Breast epithelium (tissue), 4 donors: ENCODE data around the gene PAK5. TPM values are rescaled to one million over a fixed set of nuclear protein-coding genes. Genes with fewer than 3 reads are reported as not detected.

ENCODE experiments used
- DNase-seq, 2 donors: peaks; one replicate each; pipeline ENCODE4 v3.0.0-alpha.2; 2019; ENCODE audit warnings: low spot score in 2 of 2
- H3K27ac ChIP-seq, 2 donors: fragments of 200-600 bp; sonication (generic) in 1 of 2; one replicate each; pipeline ENCODE4 v1.5.1; 2016 to 2019; ENCODE audit warnings: mild to moderate bottlenecking in 1 of 2
- H3K27me3 ChIP-seq, 2 donors: fragments of 200-600 bp; sonication (generic) in 1 of 2; one replicate each; pipeline versions ENCODE4 v1.5.1 to v1.6.0; 2017 to 2019; ENCODE audit warnings: control low read depth in 1 of 2, mild to moderate bottlenecking in 1 of 2
- H3K36me3 ChIP-seq: fragments of 200-600 bp; one replicate; pipeline ENCODE4 v1.5.1; 2019
- H3K4me1 ChIP-seq, 2 donors: fragments of 200-600 bp; sonication (generic); one replicate each; pipeline ENCODE4 v1.5.1; 2016 to 2019; ENCODE audit warnings: control low read depth in 1 of 2
- H3K4me3 ChIP-seq, 3 donors: fragments of 200-600 bp; sonication (generic); 1 replicate in 2 of 3; 2 replicates in 1 of 3; pipeline ENCODE4 v1.5.1; 2016 to 2019; ENCODE audit warnings: mild to moderate bottlenecking in 3 of 3, moderate library complexity in 2 of 3
- H3K9me3 ChIP-seq, 2 donors: fragments of 200-600 bp; sonication (generic) in 1 of 2; one replicate each; pipeline ENCODE4 v1.5.1; 2016 to 2019; ENCODE audit warnings: control low read depth in 1 of 2
- POLR2A ChIP-seq: fragments of 450-650 bp; IDR thresholded peaks from one replicate; pipeline ENCODE4 v1.6.1; 2016; ENCODE audit warnings: antibody characterized with exemption, mild to moderate bottlenecking, moderate library complexity
- POLR2AphosphoS5 ChIP-seq, 3 donors: sonication (generic); formaldehyde crosslinking; IDR thresholded peaks; one replicate each; pipeline ENCODE4 v1.6.1; 2017; ENCODE audit warnings: antibody characterized with exemption in 3 of 3
- intact Hi-C: fragments of 100-400 bp; cut with DNase I; formaldehyde crosslinking; loops from one replicate; pipeline ENCODE4 v1.15.1; 2023; ENCODE audit warnings: low total_unique reads
- total RNA-seq, 3 donors: library from RNA; depleted of rRNA; stranded (reverse); fragments of >200 nt; gene quantifications; one replicate each; pipeline ENCODE4 v1.1.0, GENCODE V29; 2016
- TF ChIP-seq, protein P1 (sequence below), 3 donors: fragments of 450-650 bp; IDR thresholded peaks; one replicate each; pipeline ENCODE4 v1.5.1; 2016 to 2017; ENCODE audit warnings: antibody characterized with exemption in 3 of 3, mild to moderate bottlenecking in 3 of 3, moderate library complexity in 3 of 3

PAK5 gene
- total RNA-seq, 3 donors from 2014 or later = 0.66 to 1.3 TPM; not detected in 1

DNA sequence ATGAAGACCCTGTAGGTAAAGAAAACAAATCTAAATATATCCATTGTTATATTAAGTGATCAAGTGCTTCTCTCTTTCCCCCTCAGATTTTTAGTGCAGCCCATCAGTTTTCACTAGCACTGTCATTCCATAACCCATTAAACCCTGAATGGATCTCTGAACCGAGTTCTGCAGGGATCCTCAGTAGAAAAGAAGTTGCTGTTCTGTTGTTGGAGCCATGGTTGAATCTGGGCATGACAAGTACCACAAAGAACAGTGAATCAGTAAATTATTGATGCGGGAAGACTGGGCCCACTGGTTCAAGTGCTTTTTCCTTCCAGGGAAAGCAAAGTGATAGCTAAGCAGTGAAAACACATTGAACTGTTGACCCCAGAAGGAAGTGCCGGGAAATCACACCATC is 264.1 kb downstream of the PAK5 start:
- no peak for TF ChIP-seq POLR2AphosphoS5 (IDR thresholded peaks at IDR 0.05)
- TF ChIP-seq POLR2A = no peak
- TF ChIP-seq, protein P1, sequence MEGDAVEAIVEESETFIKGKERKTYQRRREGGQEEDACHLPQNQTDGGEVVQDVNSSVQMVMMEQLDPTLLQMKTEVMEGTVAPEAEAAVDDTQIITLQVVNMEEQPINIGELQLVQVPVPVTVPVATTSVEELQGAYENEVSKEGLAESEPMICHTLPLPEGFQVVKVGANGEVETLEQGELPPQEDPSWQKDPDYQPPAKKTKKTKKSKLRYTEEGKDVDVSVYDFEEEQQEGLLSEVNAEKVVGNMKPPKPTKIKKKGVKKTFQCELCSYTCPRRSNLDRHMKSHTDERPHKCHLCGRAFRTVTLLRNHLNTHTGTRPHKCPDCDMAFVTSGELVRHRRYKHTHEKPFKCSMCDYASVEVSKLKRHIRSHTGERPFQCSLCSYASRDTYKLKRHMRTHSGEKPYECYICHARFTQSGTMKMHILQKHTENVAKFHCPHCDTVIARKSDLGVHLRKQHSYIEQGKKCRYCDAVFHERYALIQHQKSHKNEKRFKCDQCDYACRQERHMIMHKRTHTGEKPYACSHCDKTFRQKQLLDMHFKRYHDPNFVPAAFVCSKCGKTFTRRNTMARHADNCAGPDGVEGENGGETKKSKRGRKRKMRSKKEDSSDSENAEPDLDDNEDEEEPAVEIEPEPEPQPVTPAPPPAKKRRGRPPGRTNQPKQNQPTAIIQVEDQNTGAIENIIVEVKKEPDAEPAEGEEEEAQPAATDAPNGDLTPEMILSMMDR (IDR thresholded peaks at IDR 0.05) = no peak
- no peaks in the 10 kb centered on the region for H3K4me1 ChIP-seq
- no peak for DNase-seq
- intact Hi-C loops = loop anchor here (5.0 kb wide), 1 partner anchor 303 kb away; no protein-coding TSS in a partner anchor
- H3K9me3 ChIP-seq = no peaks in the 10 kb centered on the region
- no peak overlapping the region for H3K4me3 ChIP-seq
- H3K36me3 ChIP-seq = no peaks in the 10 kb centered on the region
- no peaks in the 10 kb centered on the region for H3K27me3 ChIP-seq
- H3K27ac ChIP-seq = no peak overlapping the region

DNA sequence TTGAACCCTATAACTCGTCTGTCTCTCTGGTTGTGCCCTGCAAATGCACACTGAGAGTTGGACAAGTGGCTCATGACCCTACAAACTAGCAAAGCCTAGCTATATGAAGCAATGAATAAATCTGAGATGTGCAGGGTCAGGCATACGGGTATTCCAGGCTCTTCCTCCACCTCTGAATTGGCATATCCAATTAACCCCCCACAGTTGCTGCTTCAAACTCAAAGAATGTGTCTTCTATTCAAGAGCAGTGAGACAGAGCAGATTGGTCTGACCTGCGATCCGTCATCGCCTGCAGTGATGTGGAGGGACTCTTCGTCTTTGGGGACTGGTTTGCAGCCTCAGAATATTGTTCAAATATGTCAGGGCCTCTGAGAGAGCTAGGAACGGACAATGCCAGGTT is 264.7 kb downstream of the PAK5 start:
- Histone ChIP-seq H3K36me3 (no peaks in the 10 kb centered on the region), H3K27ac (no peak overlapping the region), H3K4me1 (no peaks in the 10 kb centered on the region), H3K27me3 (no peaks in the 10 kb centered on the region), H3K9me3 (no peaks in the 10 kb centered on the region), H3K4me3 (no peak overlapping the region)
- DNase-seq = no peak
- intact Hi-C loops = loop anchor here (5.0 kb wide), 1 partner anchor 303 kb away; no protein-coding TSS in a partner anchor
- TF ChIP-seq POLR2AphosphoS5 (IDR thresholded peaks at IDR 0.05) (no peak), POLR2A (no peak)
- TF ChIP-seq, protein P1 (IDR thresholded peaks at IDR 0.05) = no peak

DNA sequence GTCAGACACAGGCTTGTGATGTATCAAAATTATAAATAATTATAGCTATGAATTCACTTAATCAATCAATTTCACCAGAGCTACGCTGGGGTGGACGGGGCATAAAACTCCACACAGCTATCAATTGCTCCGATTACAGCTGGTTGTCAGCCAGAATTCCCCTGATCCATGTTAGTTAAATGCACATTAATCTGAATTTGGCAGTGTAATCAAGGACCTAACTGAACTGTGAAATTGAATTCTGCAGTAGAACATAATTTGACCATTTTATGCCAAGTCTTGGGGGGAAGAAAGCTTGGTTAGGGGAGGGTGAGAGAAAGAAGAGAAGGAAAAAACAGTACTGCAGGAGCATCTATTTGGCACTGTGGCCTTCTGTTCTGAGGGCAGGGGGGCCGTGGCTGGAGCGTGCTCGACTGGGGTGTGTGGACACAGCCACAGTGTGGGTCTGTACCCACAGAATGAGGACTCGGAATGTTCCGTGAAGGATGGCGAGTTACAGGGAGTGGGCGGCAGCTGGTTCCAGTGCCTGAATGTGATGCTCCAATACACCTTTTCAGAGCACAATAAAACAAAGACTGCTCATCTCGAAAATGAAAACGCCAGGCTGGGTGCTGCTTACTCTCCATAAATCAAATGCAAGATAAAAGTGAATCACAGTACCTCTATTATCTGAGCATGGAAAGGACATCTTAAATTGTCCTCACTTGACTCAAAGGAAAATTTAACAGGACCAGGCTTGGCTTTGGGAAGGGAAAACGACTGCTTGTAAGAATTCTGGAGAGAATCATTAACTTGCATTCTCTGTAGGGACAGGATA is 265.3 kb downstream of the PAK5 start:
- intact Hi-C loops = loop anchor here (5.0 kb wide), 1 partner anchor 304 kb away; no protein-coding TSS in a partner anchor
- Histone ChIP-seq H3K4me1 (no peaks in the 10 kb centered on the region), H3K27me3 (no peaks in the 10 kb centered on the region), H3K36me3 (no peaks in the 10 kb centered on the region), H3K9me3 (no peaks in the 10 kb centered on the region), H3K4me3 (no peak overlapping the region), H3K27ac (no peak overlapping the region)
- TF ChIP-seq, protein P1 (IDR thresholded peaks at IDR 0.05) = no peak
- TF ChIP-seq POLR2AphosphoS5 (IDR thresholded peaks at IDR 0.05) (no peak), POLR2A (no peak)
- no peak for DNase-seq

DNA sequence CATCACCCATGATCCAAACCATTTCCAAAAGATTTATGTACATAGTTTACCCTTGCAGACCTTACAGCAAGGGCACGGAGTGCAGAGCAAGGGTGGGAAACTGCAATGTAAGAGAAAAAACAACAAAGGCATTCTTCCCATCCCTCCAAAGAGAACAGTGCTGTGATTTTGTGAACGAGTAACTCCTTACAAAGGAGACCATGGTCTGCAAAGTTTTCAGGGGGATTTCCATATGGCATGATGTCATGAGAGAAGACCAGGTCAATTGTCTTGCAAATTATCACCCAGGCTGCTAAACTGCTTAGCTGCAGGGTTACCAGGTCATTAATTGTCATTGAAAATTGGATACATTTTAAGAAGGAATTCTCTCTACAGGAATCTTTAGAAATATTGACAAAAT is 266.2 kb downstream of the PAK5 start:
- Histone ChIP-seq H3K27me3 (no peaks in the 10 kb centered on the region), H3K27ac (no peak overlapping the region), H3K4me3 (no peak overlapping the region), H3K36me3 (no peaks in the 10 kb centered on the region), H3K4me1 (no peaks in the 10 kb centered on the region), H3K9me3 (no peaks in the 10 kb centered on the region)
- intact Hi-C loops = loop anchor here (5.0 kb wide), 1 partner anchor 305 kb away; no protein-coding TSS in a partner anchor
- no peak for TF ChIP-seq POLR2AphosphoS5 (IDR thresholded peaks at IDR 0.05)
- no peak for DNase-seq

DNA sequence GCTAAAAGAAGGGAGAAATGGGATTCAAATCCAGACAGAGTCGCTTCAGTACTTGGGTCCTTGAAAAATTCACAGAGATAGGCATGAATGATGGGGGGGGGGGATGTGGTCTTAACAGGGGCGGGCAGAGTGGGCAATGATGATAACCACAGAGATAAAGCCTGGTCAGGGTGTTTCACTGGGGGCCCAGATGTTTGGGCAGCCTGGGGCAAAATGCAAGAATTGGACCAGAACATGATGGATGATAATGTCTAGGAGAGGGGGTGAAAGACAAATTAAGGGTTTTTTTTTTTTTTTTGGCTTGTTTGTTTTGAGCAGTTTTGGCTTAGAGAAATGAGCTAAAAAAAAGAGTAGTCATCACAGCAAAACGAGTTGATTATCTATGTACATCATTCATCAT is 267.1 kb downstream of the PAK5 start:
- TF ChIP-seq POLR2AphosphoS5 (IDR thresholded peaks at IDR 0.05) (no peak), POLR2A (no peak)
- TF ChIP-seq, protein P1 (IDR thresholded peaks at IDR 0.05) = no peak
- Histone ChIP-seq H3K36me3 (no peaks in the 10 kb centered on the region), H3K9me3 (no peaks in the 10 kb centered on the region), H3K4me1 (no peaks in the 10 kb centered on the region), H3K27me3 (no peaks in the 10 kb centered on the region), H3K4me3 (no peak overlapping the region), H3K27ac (no peak overlapping the region)
- DNase-seq = no peak
- intact Hi-C loops = loop anchor here (5.0 kb wide), 1 partner anchor 306 kb away; no protein-coding TSS in a partner anchor
